Stimulated activated CD4-positive, alpha-beta T cell treated with anti-CD3 and anti-CD28 coated beads, Interleukin-12 subunit alpha, Interleukin-12 subunit beta, amount 100 ng/mL, for 48 hours (primary cell): Measurements from ENCODE around the gene GPSM1.
"Not testable (repeated sequence)": the region's sequence is repeated elsewhere in the genome, so short reads cannot be mapped to it uniquely, and the experiment has no call there.

Experiments used
- DNase-seq, 3 donors: peaks; one replicate each; pipeline ENCODE4 v3.0.0-alpha.2; 2020; ENCODE audit warnings: low read depth in 2 of 3, low spot score in 1 of 3

The GPSM1 gene

GRCh38 chr9:136343121-136343883 is 16.0 kb downstream of the GPSM1 start:
- no peak for DNase-seq

- DNase-seq, result no peak
Measured at GRCh38 chr9:136343884-136344269, 16.5 kb downstream of the GPSM1 start.

GRCh38 chr9:136344544-136345280 is 17.4 kb downstream of the GPSM1 start:
- DNase-seq, result no peak

GRCh38 chr9:136345281-136346156 is 18.2 kb downstream of the GPSM1 start:
- DNase-seq, result no peak

GRCh38 chr9:136346157-136346481 is 18.8 kb downstream of the GPSM1 start:
- DNase-seq, result no peak

GRCh38 chr9:136346927-136347465 is 19.7 kb downstream of the GPSM1 start:
- no peak for DNase-seq

- DNase-seq, result no peak
Measured at GRCh38 chr9:136347472-136348256, 20.3 kb downstream of the GPSM1 start.

- no peak for DNase-seq
Measured at GRCh38 chr9:136348691-136349090, 21.4 kb downstream of the GPSM1 start.

- no peak for DNase-seq
Measured at GRCh38 chr9:136349546-136349945, 22.2 kb downstream of the GPSM1 start.

- DNase-seq, result no peak
Measured at GRCh38 chr9:136351252-136351800, 24.0 kb downstream of the GPSM1 start.

GRCh38 chr9:136351868-136352267 is 24.5 kb downstream of the GPSM1 start:
- not testable (repeated sequence) for DNase-seq

GRCh38 chr9:136352682-136353081 is 25.3 kb downstream of the GPSM1 start:
- no peak for DNase-seq

- DNase-seq, result no peak
Measured at GRCh38 chr9:136353088-136353487, 25.7 kb downstream of the GPSM1 start.

GRCh38 chr9:136353757-136354488 is 26.6 kb downstream of the GPSM1 start:
- no peak for DNase-seq

- no peak for DNase-seq
Measured at GRCh38 chr9:136354592-136355085, 27.3 kb downstream of the GPSM1 start.

GRCh38 chr9:136355616-136356557 is 28.5 kb downstream of the GPSM1 start:
- no peak for DNase-seq

GRCh38 chr9:136357202-136357725 is 29.9 kb downstream of the GPSM1 start:
- DNase-seq, result no peak

GRCh38 chr9:136358016-136358415 is 30.7 kb downstream of the GPSM1 start:
- DNase-seq, result no peak
